ENCODE results near the gene ZNF614. TPM values are rescaled to one million over a fixed set of nuclear protein-coding genes. Genes with fewer than 3 reads are reported as not detected.

The ZNF614 gene
- total and polyA plus RNA-seq, 2 of the 13 experiments (the other 11 are each of a cell fraction or from before 2014, with no cell fraction given), result 13.0 to 22.8 TPM

DNA sequence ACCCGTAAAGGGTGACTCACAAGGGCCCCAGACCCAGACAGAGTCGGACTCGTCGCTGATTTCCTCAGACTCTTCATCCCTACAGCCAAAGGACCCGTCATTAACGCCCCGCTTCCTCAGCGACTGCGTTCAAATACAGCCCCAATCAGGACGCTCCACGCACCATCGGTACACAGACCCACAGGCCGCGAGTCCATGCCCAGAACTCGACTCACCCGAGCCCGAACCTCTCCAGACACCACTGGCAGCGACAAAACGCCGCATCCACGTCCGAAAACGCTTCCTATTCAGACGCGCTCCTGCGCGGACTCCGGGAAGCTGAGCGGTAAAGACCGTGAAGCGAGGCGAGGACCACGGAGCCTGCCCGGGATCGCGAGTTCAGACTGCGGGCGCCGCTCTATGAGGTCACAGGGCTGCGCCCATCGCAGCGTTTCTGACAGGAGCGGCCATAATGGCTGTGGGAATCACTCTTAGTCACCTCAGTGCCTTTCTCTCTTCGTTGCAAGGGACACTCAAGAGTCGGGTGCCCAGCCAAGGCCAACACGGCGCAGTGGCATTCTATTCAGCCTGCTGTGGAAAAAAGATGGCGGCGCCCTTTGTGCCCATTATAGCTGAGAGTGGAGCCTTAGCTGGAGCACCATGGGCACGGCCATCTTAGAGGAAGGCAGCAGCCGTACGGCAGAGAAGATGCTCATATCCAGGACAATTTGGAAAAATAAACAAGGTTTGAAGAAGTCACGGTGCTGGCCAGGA is at the start of gene ZNF614 (continued):
- TF ChIP-seq, protein P1, sequence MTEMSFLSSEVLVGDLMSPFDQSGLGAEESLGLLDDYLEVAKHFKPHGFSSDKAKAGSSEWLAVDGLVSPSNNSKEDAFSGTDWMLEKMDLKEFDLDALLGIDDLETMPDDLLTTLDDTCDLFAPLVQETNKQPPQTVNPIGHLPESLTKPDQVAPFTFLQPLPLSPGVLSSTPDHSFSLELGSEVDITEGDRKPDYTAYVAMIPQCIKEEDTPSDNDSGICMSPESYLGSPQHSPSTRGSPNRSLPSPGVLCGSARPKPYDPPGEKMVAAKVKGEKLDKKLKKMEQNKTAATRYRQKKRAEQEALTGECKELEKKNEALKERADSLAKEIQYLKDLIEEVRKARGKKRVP (CRISPR knock-in tag; IDR thresholded peaks at IDR 0.05), result peak in 1 of 2 experiments; percentile 70; a peak in 2 of 4 replicates
- TF ChIP-seq ELF4 (CRISPR knock-in tag; IDR thresholded peaks at IDR 0.05; ENCODE audit: borderline replicate concordance), result no peak
- TF ChIP-seq ZNF350 (CRISPR knock-in tag; IDR thresholded peaks at IDR 0.05; ENCODE audit: borderline replicate concordance, low read depth), result peak; percentile 86
- TF ChIP-seq, protein P2, sequence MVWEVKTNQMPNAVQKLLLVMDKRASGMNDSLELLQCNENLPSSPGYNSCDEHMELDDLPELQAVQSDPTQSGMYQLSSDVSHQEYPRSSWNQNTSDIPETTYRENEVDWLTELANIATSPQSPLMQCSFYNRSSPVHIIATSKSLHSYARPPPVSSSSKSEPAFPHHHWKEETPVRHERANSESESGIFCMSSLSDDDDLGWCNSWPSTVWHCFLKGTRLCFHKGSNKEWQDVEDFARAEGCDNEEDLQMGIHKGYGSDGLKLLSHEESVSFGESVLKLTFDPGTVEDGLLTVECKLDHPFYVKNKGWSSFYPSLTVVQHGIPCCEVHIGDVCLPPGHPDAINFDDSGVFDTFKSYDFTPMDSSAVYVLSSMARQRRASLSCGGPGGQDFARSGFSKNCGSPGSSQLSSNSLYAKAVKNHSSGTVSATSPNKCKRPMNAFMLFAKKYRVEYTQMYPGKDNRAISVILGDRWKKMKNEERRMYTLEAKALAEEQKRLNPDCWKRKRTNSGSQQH (CRISPR knock-in tag; IDR thresholded peaks at IDR 0.05; ENCODE audit: low read depth), result no peak
- peak; percentile 57; the same call in 1 of the 2 replicates for TF ChIP-seq SALL2 (CRISPR knock-in tag; IDR thresholded peaks at IDR 0.05)
- TF ChIP-seq RBM22 (optimal IDR thresholded peaks at IDR 0.05; ENCODE audit: low read length), result no peak
- no peak for TF ChIP-seq GFI1 (CRISPR knock-in tag; IDR thresholded peaks at IDR 0.05; ENCODE audit: borderline replicate concordance)
- no peak for TF ChIP-seq HMGA1 (CRISPR knock-in tag; conservative IDR thresholded peaks at IDR 0.05)
- peak; percentile 64; the same call in 1 of the 2 replicates for TF ChIP-seq ARID2 (CRISPR knock-in tag; IDR thresholded peaks at IDR 0.05; ENCODE audit: borderline replicate concordance)
- TF ChIP-seq, protein P3, sequence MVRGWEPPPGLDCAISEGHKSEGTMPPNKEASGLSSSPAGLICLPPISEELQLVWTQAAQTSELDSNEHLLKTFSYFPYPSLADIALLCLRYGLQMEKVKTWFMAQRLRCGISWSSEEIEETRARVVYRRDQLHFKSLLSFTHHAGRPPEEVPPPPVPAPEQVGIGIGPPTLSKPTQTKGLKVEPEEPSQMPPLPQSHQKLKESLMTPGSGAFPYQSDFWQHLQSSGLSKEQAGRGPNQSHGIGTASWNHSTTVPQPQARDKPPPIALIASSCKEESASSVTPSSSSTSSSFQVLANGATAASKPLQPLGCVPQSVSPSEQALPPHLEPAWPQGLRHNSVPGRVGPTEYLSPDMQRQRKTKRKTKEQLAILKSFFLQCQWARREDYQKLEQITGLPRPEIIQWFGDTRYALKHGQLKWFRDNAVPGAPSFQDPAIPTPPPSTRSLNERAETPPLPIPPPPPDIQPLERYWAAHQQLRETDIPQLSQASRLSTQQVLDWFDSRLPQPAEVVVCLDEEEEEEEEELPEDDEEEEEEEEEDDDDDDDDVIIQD (CRISPR knock-in tag; IDR thresholded peaks at IDR 0.05; ENCODE audit: low read depth), result no peak
- peak; percentile 96 for TF ChIP-seq DMAP1 (CRISPR knock-in tag; IDR thresholded peaks at IDR 0.05)
- no peak for TF ChIP-seq FOXP1 (IDR thresholded peaks at IDR 0.05)
- TF ChIP-seq FOXP1 (CRISPR knock-in tag; IDR thresholded peaks at IDR 0.05), result no peak; the same call in 1 of the 2 replicates
- TF ChIP-seq, protein P4, sequence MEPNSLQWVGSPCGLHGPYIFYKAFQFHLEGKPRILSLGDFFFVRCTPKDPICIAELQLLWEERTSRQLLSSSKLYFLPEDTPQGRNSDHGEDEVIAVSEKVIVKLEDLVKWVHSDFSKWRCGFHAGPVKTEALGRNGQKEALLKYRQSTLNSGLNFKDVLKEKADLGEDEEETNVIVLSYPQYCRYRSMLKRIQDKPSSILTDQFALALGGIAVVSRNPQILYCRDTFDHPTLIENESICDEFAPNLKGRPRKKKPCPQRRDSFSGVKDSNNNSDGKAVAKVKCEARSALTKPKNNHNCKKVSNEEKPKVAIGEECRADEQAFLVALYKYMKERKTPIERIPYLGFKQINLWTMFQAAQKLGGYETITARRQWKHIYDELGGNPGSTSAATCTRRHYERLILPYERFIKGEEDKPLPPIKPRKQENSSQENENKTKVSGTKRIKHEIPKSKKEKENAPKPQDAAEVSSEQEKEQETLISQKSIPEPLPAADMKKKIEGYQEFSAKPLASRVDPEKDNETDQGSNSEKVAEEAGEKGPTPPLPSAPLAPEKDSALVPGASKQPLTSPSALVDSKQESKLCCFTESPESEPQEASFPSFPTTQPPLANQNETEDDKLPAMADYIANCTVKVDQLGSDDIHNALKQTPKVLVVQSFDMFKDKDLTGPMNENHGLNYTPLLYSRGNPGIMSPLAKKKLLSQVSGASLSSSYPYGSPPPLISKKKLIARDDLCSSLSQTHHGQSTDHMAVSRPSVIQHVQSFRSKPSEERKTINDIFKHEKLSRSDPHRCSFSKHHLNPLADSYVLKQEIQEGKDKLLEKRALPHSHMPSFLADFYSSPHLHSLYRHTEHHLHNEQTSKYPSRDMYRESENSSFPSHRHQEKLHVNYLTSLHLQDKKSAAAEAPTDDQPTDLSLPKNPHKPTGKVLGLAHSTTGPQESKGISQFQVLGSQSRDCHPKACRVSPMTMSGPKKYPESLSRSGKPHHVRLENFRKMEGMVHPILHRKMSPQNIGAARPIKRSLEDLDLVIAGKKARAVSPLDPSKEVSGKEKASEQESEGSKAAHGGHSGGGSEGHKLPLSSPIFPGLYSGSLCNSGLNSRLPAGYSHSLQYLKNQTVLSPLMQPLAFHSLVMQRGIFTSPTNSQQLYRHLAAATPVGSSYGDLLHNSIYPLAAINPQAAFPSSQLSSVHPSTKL (CRISPR knock-in tag; IDR thresholded peaks at IDR 0.05), result no peak; the same call in none of the 2 replicates
- TF ChIP-seq ZBTB7A (CRISPR knock-in tag; IDR thresholded peaks at IDR 0.05), result peak; percentile 68

All from HepG2 (cell line).